Bronchial epithelial cell (primary cell): Measurements from ENCODE around the gene NHSL1. TPM values are rescaled to one million over a fixed set of nuclear protein-coding genes. Genes with fewer than 3 reads are reported as not detected.
A peak's percentile ranks its signal among the peaks of the same experiment; 100 is the strongest.

Source experiments
- DNase-seq: peaks from one replicate; pipeline ENCODE4 v3.0.0-alpha.2; 2010; ENCODE audit warnings: low read depth
- FAIRE-seq: peaks from 2 replicates; lab custom pipeline; 2011; peaks lifted over from hg19 to GRCh38; lab: Jason Lieb, UNC
- H3K27me3 ChIP-seq: 2 replicates; pipeline ENCODE4 v1.5.1; 2011; ENCODE audit warnings: low read length; ENCODE audit not compliant: control insufficient read depth, insufficient read depth
- H3K36me3 ChIP-seq: 2 replicates; pipeline ENCODE4 v1.5.1; 2011; ENCODE audit warnings: low read length; ENCODE audit not compliant: control insufficient read depth, insufficient read depth
- H3K4me3 ChIP-seq: 2 replicates; pipeline ENCODE4 v1.5.1; 2011; ENCODE audit warnings: mild to moderate bottlenecking, low read depth, low read length, control low read depth
- total RNA-seq: library from RNA; depleted of rRNA; stranded (reverse); fragments of >200 nt; gene quantifications from 2 replicates; pipeline ENCODE4 v1.2.1, GENCODE V29; 2014
- TF ChIP-seq, protein P1 (sequence below): IDR thresholded peaks from 2 replicates; pipeline ENCODE4 v1.5.1; 2011; ENCODE audit warnings: mild to moderate bottlenecking, moderate library complexity, low read length, control low read depth, inconsistent platforms; ENCODE audit not compliant: insufficient read depth, severe bottlenecking

Gene NHSL1
- total RNA-seq, 1 donor from 2014 or later, result 6.3 TPM

DNA sequence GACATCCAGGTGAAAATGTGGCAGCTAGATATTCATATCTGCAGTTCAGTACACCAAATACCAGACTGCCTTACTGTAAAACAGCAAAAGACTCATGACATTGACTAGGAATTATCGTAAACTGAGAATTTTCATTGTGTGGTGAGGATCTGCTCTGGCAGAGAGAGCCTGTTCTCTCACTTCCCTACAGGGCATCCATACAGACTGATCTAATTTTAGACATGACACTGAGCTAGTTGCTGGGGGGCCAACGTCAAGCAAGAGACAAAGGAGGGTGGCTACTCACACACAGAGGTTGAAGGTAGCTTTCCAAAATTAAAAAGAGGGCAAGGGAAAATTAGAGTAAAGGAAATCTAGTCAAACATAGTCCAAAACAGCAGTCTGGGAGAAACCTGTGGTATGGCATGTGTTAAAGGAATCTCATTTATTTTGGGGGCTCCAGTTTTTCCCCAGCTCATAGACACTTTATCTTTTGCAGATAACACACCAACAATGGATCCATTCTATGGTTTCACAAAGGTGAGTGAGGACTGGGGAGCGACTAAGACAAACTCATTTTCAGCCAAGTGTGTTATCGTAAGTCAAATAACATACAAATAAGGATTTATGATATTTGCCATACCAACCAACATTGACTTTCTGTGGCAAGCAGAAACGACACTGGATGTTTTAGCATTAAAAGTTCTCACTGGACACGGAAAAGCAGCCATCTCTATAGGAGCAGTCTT lies 36.6 kb upstream of the NHSL1 start:
- Histone ChIP-seq H3K4me3 (no peak overlapping the region), H3K27me3 (no peaks in the 10 kb centered on the region), H3K36me3 (peaks cover 1% of the 10 kb centered on the region)
- DNase-seq, result no peak
- TF ChIP-seq, protein P1, sequence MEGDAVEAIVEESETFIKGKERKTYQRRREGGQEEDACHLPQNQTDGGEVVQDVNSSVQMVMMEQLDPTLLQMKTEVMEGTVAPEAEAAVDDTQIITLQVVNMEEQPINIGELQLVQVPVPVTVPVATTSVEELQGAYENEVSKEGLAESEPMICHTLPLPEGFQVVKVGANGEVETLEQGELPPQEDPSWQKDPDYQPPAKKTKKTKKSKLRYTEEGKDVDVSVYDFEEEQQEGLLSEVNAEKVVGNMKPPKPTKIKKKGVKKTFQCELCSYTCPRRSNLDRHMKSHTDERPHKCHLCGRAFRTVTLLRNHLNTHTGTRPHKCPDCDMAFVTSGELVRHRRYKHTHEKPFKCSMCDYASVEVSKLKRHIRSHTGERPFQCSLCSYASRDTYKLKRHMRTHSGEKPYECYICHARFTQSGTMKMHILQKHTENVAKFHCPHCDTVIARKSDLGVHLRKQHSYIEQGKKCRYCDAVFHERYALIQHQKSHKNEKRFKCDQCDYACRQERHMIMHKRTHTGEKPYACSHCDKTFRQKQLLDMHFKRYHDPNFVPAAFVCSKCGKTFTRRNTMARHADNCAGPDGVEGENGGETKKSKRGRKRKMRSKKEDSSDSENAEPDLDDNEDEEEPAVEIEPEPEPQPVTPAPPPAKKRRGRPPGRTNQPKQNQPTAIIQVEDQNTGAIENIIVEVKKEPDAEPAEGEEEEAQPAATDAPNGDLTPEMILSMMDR, result no peak
- no peak for FAIRE-seq

DNA sequence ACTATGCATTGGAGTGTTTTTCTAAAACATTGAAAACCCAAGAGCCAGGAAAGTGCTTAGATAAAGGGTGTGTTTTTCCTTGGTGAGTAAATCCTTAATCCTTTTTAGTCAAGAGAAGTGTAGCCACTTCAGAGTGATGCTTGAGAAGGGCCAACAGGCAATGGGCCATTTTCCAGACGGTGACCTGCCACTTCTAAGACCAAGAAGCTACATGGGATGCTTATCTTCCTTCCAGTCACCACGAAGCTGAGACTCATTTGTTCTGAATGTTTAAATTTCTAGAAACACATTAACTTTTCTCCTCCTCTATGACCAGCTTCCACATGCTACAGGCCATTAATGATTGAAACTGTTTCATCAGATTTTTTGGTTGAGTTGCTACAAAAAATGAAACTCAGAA lies 34.4 kb upstream of the NHSL1 start:
- TF ChIP-seq, protein P1, result no peak
- FAIRE-seq (no peak), DNase-seq (no peak)
- Histone ChIP-seq H3K36me3 (peaks cover 1% of the 10 kb centered on the region), H3K4me3 (no peak overlapping the region), H3K27me3 (no peaks in the 10 kb centered on the region)

DNA sequence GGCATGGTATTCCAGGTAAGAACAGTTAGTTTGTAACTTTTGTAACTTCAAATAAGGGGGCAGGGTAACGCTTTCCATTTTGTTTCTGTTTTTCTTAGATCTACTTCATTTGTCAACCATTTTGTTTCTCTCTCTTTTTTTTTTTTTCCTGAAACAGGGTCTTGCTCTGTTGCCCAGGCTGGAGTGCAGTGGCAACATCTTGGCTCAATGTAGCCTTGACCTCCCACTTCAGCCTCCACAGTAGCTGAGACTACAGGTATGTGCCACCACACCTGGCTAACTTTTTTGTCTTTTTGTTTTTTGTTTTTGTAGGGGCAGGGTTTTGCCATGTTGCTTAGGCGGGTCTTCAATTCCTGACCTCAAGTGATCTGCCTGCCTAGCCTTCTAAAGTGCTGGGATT lies 32.1 kb upstream of the NHSL1 start:
- DNase-seq (no peak), FAIRE-seq (no peak)
- Histone ChIP-seq H3K27me3 (no peaks in the 10 kb centered on the region), H3K36me3 (peaks cover 1% of the 10 kb centered on the region), H3K4me3 (no peak overlapping the region)
- TF ChIP-seq, protein P1, result no peak

DNA sequence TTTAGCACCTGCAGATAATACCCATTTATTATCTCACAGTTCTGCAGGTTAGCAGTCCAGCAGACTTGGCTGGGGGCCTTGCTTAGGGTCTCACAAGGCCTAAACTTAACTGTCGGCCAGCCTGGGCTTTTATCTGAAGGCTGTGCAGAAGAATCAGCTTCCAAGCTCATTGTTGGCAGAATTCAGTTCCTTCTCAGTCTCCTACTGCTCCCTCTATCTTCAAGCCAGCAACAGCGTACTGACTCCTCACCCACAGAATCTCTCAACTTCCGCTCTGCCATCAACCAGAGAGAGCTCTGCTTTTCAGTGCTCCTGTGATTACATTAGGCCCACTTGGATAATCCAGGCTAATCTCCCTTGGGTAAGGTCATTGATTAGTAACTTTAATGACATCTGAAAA lies 30.2 kb upstream of the NHSL1 start:
- H3K27me3 ChIP-seq, result no peaks in the 10 kb centered on the region
- no peak overlapping the region for H3K4me3 ChIP-seq
- no peak for FAIRE-seq
- no peak for DNase-seq
- no peaks in the 10 kb centered on the region for H3K36me3 ChIP-seq
- TF ChIP-seq, protein P1, result no peak

DNA sequence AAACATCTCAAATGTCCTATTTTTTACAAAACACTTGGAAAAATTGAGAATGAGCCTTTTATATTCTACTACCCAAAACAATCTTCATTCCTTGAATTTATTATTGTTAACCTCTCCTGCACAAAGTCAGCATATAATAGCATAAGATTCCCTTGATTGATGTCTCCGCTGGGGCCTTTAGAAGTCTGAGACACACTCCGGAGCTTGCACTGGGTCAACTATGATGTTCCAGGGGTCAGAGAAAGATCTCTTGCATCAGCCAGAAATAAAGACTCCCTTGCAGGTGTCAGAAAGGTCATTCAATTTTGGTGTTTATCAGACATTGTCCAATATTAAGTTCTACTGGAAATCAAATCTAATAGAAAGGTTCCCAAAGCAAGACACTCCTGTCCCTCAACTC lies 29.7 kb upstream of the NHSL1 start:
- Histone ChIP-seq H3K27me3 (no peaks in the 10 kb centered on the region), H3K36me3 (no peaks in the 10 kb centered on the region), H3K4me3 (no peak overlapping the region)
- TF ChIP-seq, protein P1, result no peak
- no peak for DNase-seq
- no peak for FAIRE-seq

DNA sequence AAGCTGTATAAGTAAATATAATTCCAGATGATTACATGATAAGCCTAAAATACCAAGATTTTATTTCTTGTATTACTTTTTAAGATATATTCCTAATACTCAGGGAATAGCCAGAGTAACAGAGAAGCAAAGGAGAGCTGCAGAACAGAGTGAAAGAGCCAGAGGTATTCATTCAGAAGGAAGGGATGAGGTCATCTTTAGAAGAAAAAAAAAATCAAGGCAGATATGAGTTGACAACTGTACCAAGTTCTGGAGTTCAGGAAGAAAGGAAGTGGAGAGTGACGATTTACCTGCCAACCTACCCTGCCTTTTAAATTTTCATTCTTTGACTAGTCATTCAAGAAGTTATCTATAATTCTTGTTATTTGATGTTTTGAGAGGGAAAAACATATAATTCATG lies 28.8 kb upstream of the NHSL1 start:
- Histone ChIP-seq H3K27me3 (no peaks in the 10 kb centered on the region), H3K36me3 (no peaks in the 10 kb centered on the region), H3K4me3 (no peak overlapping the region)
- DNase-seq (peak; percentile 50), FAIRE-seq (no peak)
- TF ChIP-seq, protein P1, result no peak
